AG10803 (cell line): ENCODE data around the gene CERS1.
"Not testable (repeated sequence)": the region's sequence is repeated elsewhere in the genome, so short reads cannot be mapped to it uniquely, and the experiment has no call there.

Experiments
- DNase-seq: peaks from one replicate; pipeline ENCODE4 v3.0.0; 2010; ENCODE audit warnings: low read depth
- H3K4me3 ChIP-seq: 2 replicates; pipeline ENCODE4 v1.5.1; 2011; ENCODE audit warnings: mild to moderate bottlenecking, low read length, control low read depth
- CTCF ChIP-seq: conservative IDR thresholded peaks from 2 replicates; pipeline ENCODE4 v1.5.1; 2011; ENCODE audit warnings: mild to moderate bottlenecking, low read length, control low read depth, inconsistent platforms

The CERS1 gene

GRCh38 chr19:18919086-18919899 lies 23.3 kb upstream of the CERS1 start, which contains the start of the genes COPE and DDX49:
COPE (minus strand) TSS chr19:18919387; CDS start chr19:18919348, 39 bp downstream.
DDX49 (plus strand) TSS chr19:18919715; CDS start chr19:18919742, 27 bp downstream.
- H3K4me3 ChIP-seq, result peak within 1 kb of the TSS; percentile 98
- TF ChIP-seq CTCF, result no peak; the same call in 1 of the 2 replicates
- DNase-seq, result peak; percentile 100

- H3K4me3 ChIP-seq, result peak overlapping the region; percentile 27; the same call in 1 of the 2 replicates
Observed at GRCh38 chr19:18917593-18917992, 21.6 kb upstream of the CERS1 start.

GRCh38 chr19:18915639-18916038 lies 19.7 kb upstream of the CERS1 start:
- no peak overlapping the region for H3K4me3 ChIP-seq
- peak; percentile 55 for DNase-seq
- TF ChIP-seq CTCF, result peak; percentile 44

More at GRCh38 chr19:18917593-18917992, 21.6 kb upstream of the CERS1 start:
- DNase-seq, result not testable (repeated sequence)

- DNase-seq, result no peak
- no peak overlapping the region for H3K4me3 ChIP-seq
- no peak for TF ChIP-seq CTCF
Observed at GRCh38 chr19:18913466-18913865, 17.5 kb upstream of the CERS1 start.

- H3K4me3 ChIP-seq, result no peak overlapping the region
- TF ChIP-seq CTCF, result no peak
- DNase-seq, result no peak
Observed at GRCh38 chr19:18912933-18913332, 17.0 kb upstream of the CERS1 start.

GRCh38 chr19:18910801-18911436 lies 15.0 kb upstream of the CERS1 start:
- no peak overlapping the region for H3K4me3 ChIP-seq
- DNase-seq, result no peak
- TF ChIP-seq CTCF, result no peak

- no peak for DNase-seq
- TF ChIP-seq CTCF, result no peak
- no peak overlapping the region for H3K4me3 ChIP-seq
Observed at GRCh38 chr19:18910010-18910409, 14.1 kb upstream of the CERS1 start.
